ENCODE measurements around the gene PDLIM7. TPM values are rescaled to one million over a fixed set of nuclear protein-coding genes. Genes with fewer than 3 reads are reported as not detected.

The PDLIM7 gene
- total and polyA plus RNA-seq, 4 donors: 184 to 1,248 (median 620) TPM

GRCh38 chr5:177484902-177485549 lies 12.4 kb downstream of the PDLIM7 start:
- 29 to 34% methylated on average over 13 of the region's 13 CpGs for WGBS, 2 donors
- ATAC-seq (ENCODE audit: low FRiP score): no peak

GRCh38 chr5:177483994-177484901 lies 13.2 kb downstream of the PDLIM7 start:
- H3K4me3 ChIP-seq (ENCODE audit: low read length in 2 of 2): no peak overlapping the region
- no peaks in the 10 kb centered on the region for H3K9me3 ChIP-seq (ENCODE audit: control insufficient read depth, low read length)
- peaks cover 0 to 12% of the 10 kb centered on the region in 2 donors for H3K36me3 ChIP-seq (ENCODE audit: control insufficient read depth in 1 of 2, insufficient read depth in 2 of 2, low read length in 1 of 2)
- no peaks in the 10 kb centered on the region for H3K4me1 ChIP-seq (ENCODE audit: control insufficient read depth in 1 of 2, insufficient read depth in 2 of 2, low read length in 2 of 2)
- H3K27me3 ChIP-seq (ENCODE audit: control insufficient read depth in 1 of 2, insufficient read depth in 2 of 2, low read length in 1 of 2): no peaks in the 10 kb centered on the region
- WGBS, 2 donors: 12 to 21% methylated on average over 22 of the region's 22 CpGs
- peak overlapping the region in 1 of 2 donors; percentile 20 for H3K27ac ChIP-seq (ENCODE audit: low read depth in 1 of 2, low read length in 2 of 2)
- DNase-seq (peak in 1 of 2 donors; percentile 78), ATAC-seq (ENCODE audit: low FRiP score) (no peak)
- intact Hi-C loops (cut with DNase I): no loop called here

More at GRCh38 chr5:177484902-177485549, 12.4 kb downstream of the PDLIM7 start:
- Histone ChIP-seq H3K4me3 (ENCODE audit: low read length in 2 of 2) (no peak overlapping the region), H3K27me3 (ENCODE audit: control insufficient read depth in 1 of 2, insufficient read depth in 2 of 2, low read length in 1 of 2) (no peaks in the 10 kb centered on the region), H3K27ac (ENCODE audit: low read depth in 1 of 2, low read length in 2 of 2) (peak overlapping the region in 1 of 2 donors; percentile 20), H3K9me3 (ENCODE audit: control insufficient read depth, low read length) (no peaks in the 10 kb centered on the region), H3K4me1 (ENCODE audit: control insufficient read depth in 1 of 2, insufficient read depth in 2 of 2, low read length in 2 of 2) (no peaks in the 10 kb centered on the region), H3K36me3 (ENCODE audit: control insufficient read depth in 1 of 2, insufficient read depth in 2 of 2, low read length in 1 of 2) (peaks cover 0 to 14% of the 10 kb centered on the region in 2 donors)
- intact Hi-C loops (cut with DNase I): no loop called here
- no peak for DNase-seq

GRCh38 chr5:177483042-177483441 lies 14.4 kb downstream of the PDLIM7 start:
- Histone ChIP-seq H3K9me3 (ENCODE audit: control insufficient read depth, low read length) (no peaks in the 10 kb centered on the region), H3K36me3 (ENCODE audit: control insufficient read depth in 1 of 2, insufficient read depth in 2 of 2, low read length in 1 of 2) (peaks cover 0 to 8% of the 10 kb centered on the region in 2 donors), H3K4me3 (ENCODE audit: low read length in 2 of 2) (no peak overlapping the region), H3K27ac (ENCODE audit: low read depth in 1 of 2, low read length in 2 of 2) (no peak overlapping the region), H3K4me1 (ENCODE audit: control insufficient read depth in 1 of 2, insufficient read depth in 2 of 2, low read length in 2 of 2) (no peaks in the 10 kb centered on the region), H3K27me3 (ENCODE audit: control insufficient read depth in 1 of 2, insufficient read depth in 2 of 2, low read length in 1 of 2) (no peaks in the 10 kb centered on the region)
- 84% methylated on average over 9 of the region's 9 CpGs for WGBS, 2 donors
- intact Hi-C loops (cut with DNase I): no loop called here
- ATAC-seq (ENCODE audit: low FRiP score): no peak
- no peak for DNase-seq

GRCh38 chr5:177482359-177482795 lies 15.0 kb downstream of the PDLIM7 start:
- Histone ChIP-seq H3K27ac (ENCODE audit: low read depth in 1 of 2, low read length in 2 of 2) (peak overlapping the region in 1 of 2 donors; percentile 2), H3K4me1 (ENCODE audit: control insufficient read depth in 1 of 2, insufficient read depth in 2 of 2, low read length in 2 of 2) (no peaks in the 10 kb centered on the region), H3K27me3 (ENCODE audit: control insufficient read depth in 1 of 2, insufficient read depth in 2 of 2, low read length in 1 of 2) (no peaks in the 10 kb centered on the region), H3K9me3 (ENCODE audit: control insufficient read depth, low read length) (no peaks in the 10 kb centered on the region), H3K4me3 (ENCODE audit: low read length in 2 of 2) (no peak overlapping the region), H3K36me3 (ENCODE audit: control insufficient read depth in 1 of 2, insufficient read depth in 2 of 2, low read length in 1 of 2) (peaks cover 0 to 2% of the 10 kb centered on the region in 2 donors)
- no peak for DNase-seq
- WGBS, 2 donors: 57 to 62% methylated on average over 10 of the region's 10 CpGs
- intact Hi-C loops (cut with DNase I): no loop called here
- ATAC-seq (ENCODE audit: low FRiP score): no peak

GRCh38 chr5:177479774-177480173 lies 17.6 kb downstream of the PDLIM7 start:
- Histone ChIP-seq H3K4me3 (ENCODE audit: low read length in 2 of 2) (no peak overlapping the region), H3K27ac (ENCODE audit: low read depth in 1 of 2, low read length in 2 of 2) (peak overlapping the region in 1 of 2 donors; percentile 73), H3K36me3 (ENCODE audit: control insufficient read depth in 1 of 2, insufficient read depth in 2 of 2, low read length in 1 of 2) (no peaks in the 10 kb centered on the region), H3K9me3 (ENCODE audit: control insufficient read depth, low read length) (no peaks in the 10 kb centered on the region), H3K4me1 (ENCODE audit: control insufficient read depth in 1 of 2, insufficient read depth in 2 of 2, low read length in 2 of 2) (no peaks in the 10 kb centered on the region), H3K27me3 (ENCODE audit: control insufficient read depth in 1 of 2, insufficient read depth in 2 of 2, low read length in 1 of 2) (no peaks in the 10 kb centered on the region)
- 5 to 6% methylated on average over 14 of the region's 14 CpGs for WGBS, 2 donors
- ATAC-seq (ENCODE audit: low FRiP score) (peak; percentile 47), DNase-seq (peak in 1 of 2 donors; percentile 80)
- intact Hi-C loops (cut with DNase I): no loop called here

GRCh38 chr5:177478711-177479646 lies 18.4 kb downstream of the PDLIM7 start:
- Histone ChIP-seq H3K4me1 (ENCODE audit: control insufficient read depth in 1 of 2, insufficient read depth in 2 of 2, low read length in 2 of 2) (no peaks in the 10 kb centered on the region), H3K4me3 (ENCODE audit: low read length in 2 of 2) (no peak overlapping the region), H3K27me3 (ENCODE audit: control insufficient read depth in 1 of 2, insufficient read depth in 2 of 2, low read length in 1 of 2) (no peaks in the 10 kb centered on the region), H3K27ac (ENCODE audit: low read depth in 1 of 2, low read length in 2 of 2) (peak overlapping the region in 1 of 2 donors; percentile 73), H3K9me3 (ENCODE audit: control insufficient read depth, low read length) (no peaks in the 10 kb centered on the region), H3K36me3 (ENCODE audit: control insufficient read depth in 1 of 2, insufficient read depth in 2 of 2, low read length in 1 of 2) (no peaks in the 10 kb centered on the region)
- DNase-seq (peak; percentile 88 to 89), ATAC-seq (ENCODE audit: low FRiP score) (peak; percentile 62)
- WGBS, 2 donors: 11 to 13% methylated on average over 18 of the region's 18 CpGs
- intact Hi-C loops (cut with DNase I): no loop called here

GRCh38 chr5:177477701-177478477 lies 19.5 kb downstream of the PDLIM7 start:
- peak overlapping the region in 1 of 2 donors; percentile 0 for H3K27ac ChIP-seq (ENCODE audit: low read depth in 1 of 2, low read length in 2 of 2)
- H3K9me3 ChIP-seq (ENCODE audit: control insufficient read depth, low read length): no peaks in the 10 kb centered on the region
- H3K36me3 ChIP-seq (ENCODE audit: control insufficient read depth in 1 of 2, insufficient read depth in 2 of 2, low read length in 1 of 2): no peaks in the 10 kb centered on the region
- ATAC-seq (ENCODE audit: low FRiP score): no peak
- H3K4me3 ChIP-seq (ENCODE audit: low read length in 2 of 2): no peak overlapping the region
- intact Hi-C loops (cut with DNase I): no loop called here
- 82 to 84% methylated on average over 13 of the region's 13 CpGs for WGBS, 2 donors
- H3K4me1 ChIP-seq (ENCODE audit: control insufficient read depth in 1 of 2, insufficient read depth in 2 of 2, low read length in 2 of 2): no peaks in the 10 kb centered on the region
- DNase-seq: no peak
- H3K27me3 ChIP-seq (ENCODE audit: control insufficient read depth in 1 of 2, insufficient read depth in 2 of 2, low read length in 1 of 2): no peaks in the 10 kb centered on the region
